ENCODE results near the gene MTHFD1. TPM values are rescaled to one million over a fixed set of nuclear protein-coding genes. Genes with fewer than 3 reads are reported as not detected.

MTHFD1 gene
- total RNA-seq, 2 donors from 2014 or later = 30.5 to 42.8 TPM

DNA sequence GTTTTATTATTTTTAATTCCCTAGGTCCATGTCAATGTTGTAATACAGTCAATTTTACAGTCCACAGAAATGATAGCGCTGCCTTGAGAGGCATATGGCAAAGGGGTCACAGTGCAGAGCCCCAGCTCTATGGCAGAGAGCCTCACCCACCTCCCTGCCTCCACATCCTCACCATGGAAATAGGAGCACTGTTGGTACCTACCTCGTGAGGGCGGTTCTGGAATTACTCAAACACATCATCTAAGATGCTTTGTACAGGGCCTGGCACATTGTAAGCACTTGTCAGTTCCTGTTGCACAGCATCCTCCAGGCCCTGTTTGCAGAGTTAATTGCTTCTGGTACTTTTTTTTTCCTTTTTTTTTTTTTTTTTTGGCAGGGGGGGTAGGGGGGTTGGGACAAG lies 73.1 kb downstream of the MTHFD1 start:
- no peaks in the 10 kb centered on the region for H3K36me3 ChIP-seq
- H3K27me3 ChIP-seq = no peaks in the 10 kb centered on the region
- no peak for DNase-seq (ENCODE audit: low spot score)
- no peak overlapping the region for H3K4me3 ChIP-seq
- peaks cover 0 to 5% of the 10 kb centered on the region in 2 donors for H3K4me1 ChIP-seq
- TF ChIP-seq, protein P1, sequence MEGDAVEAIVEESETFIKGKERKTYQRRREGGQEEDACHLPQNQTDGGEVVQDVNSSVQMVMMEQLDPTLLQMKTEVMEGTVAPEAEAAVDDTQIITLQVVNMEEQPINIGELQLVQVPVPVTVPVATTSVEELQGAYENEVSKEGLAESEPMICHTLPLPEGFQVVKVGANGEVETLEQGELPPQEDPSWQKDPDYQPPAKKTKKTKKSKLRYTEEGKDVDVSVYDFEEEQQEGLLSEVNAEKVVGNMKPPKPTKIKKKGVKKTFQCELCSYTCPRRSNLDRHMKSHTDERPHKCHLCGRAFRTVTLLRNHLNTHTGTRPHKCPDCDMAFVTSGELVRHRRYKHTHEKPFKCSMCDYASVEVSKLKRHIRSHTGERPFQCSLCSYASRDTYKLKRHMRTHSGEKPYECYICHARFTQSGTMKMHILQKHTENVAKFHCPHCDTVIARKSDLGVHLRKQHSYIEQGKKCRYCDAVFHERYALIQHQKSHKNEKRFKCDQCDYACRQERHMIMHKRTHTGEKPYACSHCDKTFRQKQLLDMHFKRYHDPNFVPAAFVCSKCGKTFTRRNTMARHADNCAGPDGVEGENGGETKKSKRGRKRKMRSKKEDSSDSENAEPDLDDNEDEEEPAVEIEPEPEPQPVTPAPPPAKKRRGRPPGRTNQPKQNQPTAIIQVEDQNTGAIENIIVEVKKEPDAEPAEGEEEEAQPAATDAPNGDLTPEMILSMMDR (IDR thresholded peaks at IDR 0.05) = no peak
- no peak overlapping the region for H3K27ac ChIP-seq
- H3K9me3 ChIP-seq = no peaks in the 10 kb centered on the region

DNA sequence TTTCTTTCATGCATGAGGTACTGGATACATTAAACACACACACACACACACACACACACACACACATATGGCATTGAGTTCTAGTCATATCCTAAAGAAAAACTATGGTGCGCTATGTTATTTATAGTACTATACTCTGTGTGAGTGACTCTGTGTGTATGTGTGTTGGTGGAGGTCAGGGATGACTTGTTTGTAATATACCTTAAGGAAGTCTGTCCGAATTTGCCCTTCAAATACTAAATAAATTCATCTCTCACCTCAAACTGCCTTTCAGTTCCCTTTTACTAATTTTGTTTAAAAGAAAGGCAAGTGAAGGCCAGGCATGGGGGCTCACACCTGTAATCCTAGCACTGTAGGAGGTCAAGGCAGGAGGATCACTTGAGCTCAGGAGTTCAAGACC lies 75.0 kb downstream of the MTHFD1 start:
- H3K4me1 ChIP-seq = peaks cover 0 to 5% of the 10 kb centered on the region in 2 donors
- H3K9me3 ChIP-seq = no peaks in the 10 kb centered on the region
- H3K27ac ChIP-seq = no peak overlapping the region
- TF ChIP-seq, protein P1 (IDR thresholded peaks at IDR 0.05) = no peak
- no peak for DNase-seq (ENCODE audit: low spot score)
- no peaks in the 10 kb centered on the region for H3K36me3 ChIP-seq
- H3K27me3 ChIP-seq = no peaks in the 10 kb centered on the region
- H3K4me3 ChIP-seq = no peak overlapping the region

DNA sequence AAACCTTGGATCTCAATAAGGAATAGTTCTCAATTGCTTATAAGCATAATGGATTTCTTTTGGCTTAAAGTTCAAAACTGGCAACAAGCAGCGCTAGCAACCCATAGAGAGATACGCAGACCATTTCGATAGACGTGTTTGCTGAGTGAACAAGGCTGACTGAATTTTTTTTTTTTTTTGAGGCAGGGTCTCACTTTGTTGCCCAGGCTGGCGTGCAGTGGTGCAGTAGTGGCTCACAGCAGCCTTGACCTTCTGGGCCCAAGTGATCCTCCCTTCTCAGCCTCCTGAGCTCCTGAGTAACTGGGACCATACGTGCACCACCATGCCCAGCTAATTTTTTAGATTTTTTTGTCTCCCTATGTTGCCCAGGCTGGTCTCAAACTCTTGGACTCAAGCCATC lies 75.7 kb downstream of the MTHFD1 start:
- Histone ChIP-seq H3K27me3 (no peaks in the 10 kb centered on the region), H3K36me3 (no peaks in the 10 kb centered on the region), H3K27ac (no peak overlapping the region), H3K9me3 (no peaks in the 10 kb centered on the region), H3K4me3 (no peak overlapping the region), H3K4me1 (peaks cover 0 to 5% of the 10 kb centered on the region in 2 donors)
- TF ChIP-seq, protein P1 (IDR thresholded peaks at IDR 0.05) = no peak
- DNase-seq (ENCODE audit: low spot score) = no peak

DNA sequence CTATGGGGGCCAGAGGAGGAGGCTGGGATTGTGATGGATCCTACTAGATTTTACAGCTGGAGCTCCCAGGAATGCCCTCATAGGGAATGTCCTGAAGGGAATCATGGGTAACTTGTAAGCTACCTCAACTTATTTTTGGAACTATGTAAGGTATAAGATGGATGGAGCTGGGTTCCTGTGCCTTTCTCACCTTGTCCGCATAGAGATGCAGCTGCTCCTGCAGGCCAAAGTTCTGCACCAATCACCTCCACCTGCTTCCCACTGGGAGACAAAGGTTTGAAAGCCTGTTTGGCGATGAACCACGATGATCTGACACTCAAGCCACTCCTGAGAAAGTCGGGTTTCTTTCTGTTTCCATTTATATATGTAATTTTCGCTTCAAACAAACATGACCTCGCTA lies 76.5 kb downstream of the MTHFD1 start:
- H3K9me3 ChIP-seq = no peaks in the 10 kb centered on the region
- H3K4me3 ChIP-seq = peak overlapping the region; percentile 61 to 78
- no peaks in the 10 kb centered on the region for H3K36me3 ChIP-seq
- H3K27ac ChIP-seq = no peak overlapping the region
- peaks cover 0 to 5% of the 10 kb centered on the region in 2 donors for H3K4me1 ChIP-seq
- H3K27me3 ChIP-seq = no peaks in the 10 kb centered on the region
- TF ChIP-seq, protein P1 (IDR thresholded peaks at IDR 0.05) = no peak
- DNase-seq (ENCODE audit: low spot score) = no peak

DNA sequence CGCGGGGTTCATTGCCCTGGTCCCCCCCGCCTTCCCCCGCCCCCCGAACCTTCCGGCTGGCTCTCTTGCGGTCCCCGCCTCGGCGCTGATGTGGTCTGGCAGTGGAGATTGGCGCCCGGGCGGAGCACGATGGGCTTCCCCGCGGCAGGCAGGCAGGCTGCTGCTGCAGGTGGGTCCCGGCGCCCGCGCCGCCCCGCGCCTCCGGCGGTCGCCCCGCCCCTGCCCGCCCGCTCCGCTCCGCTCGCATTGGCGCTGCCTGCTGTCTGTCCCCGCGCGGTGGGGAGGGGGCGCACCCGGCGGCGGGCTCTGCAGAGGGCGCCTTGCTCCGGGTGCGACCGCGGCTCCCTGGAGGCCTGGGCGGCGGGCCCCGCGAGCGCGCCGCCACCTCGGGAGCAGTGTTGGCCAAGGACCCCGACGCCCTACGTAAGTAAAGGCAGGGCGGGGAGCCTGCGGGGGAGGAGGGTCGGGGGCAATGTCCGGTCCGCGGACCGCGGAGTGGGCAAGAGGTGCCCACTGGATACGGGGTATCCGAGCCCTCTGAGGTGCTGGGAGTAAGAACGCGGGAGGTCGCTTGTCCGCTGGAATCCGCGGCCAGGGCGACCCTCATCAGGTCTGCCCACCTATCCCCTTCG lies 77.2 kb downstream of the MTHFD1 start, which contains the start of gene AKAP5:
AKAP5 (plus strand) TSS at position 309 of the 632 bp plus-strand sequence. CDS start 2,896 bp downstream, outside the sequence.
- no peaks in the 10 kb centered on the region for H3K36me3 ChIP-seq
- peaks cover 0 to 5% of the 10 kb centered on the region in 2 donors for H3K4me1 ChIP-seq
- peak within 1 kb of the TSS; percentile 61 to 78 for H3K4me3 ChIP-seq
- H3K9me3 ChIP-seq = no peaks in the 10 kb centered on the region
- DNase-seq (ENCODE audit: low spot score) = no peak
- no peaks in the 10 kb centered on the region for H3K27me3 ChIP-seq
- H3K27ac ChIP-seq = peak within 1 kb of the TSS; percentile 55 to 57
- TF ChIP-seq, protein P1 (IDR thresholded peaks at IDR 0.05) = no peak
